Measurements from ENCODE around the gene FCGR3A.
"Not testable (repeated sequence)": the region's sequence is repeated elsewhere in the genome, so short reads cannot be mapped to it uniquely, and the experiment has no call there.

DNA sequence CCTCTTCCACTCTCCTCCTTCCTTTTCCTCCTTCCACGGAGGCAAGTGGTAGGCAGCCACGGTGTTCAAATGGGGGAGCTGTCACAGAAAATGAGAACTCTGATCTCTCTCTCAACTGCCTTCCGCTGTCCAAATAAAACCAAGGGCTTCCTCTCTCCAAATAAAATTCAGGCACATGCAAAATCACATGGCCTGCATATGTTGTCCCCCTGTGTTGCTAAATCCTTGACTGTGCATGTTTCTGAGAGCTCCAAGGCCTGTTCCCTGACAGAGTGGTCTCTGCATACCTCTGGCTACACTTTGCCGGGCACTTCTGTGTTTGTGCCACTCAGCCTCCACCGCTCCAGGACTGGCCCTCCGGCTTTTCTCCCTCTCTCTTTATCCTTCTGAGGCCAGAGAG, 39.0 kb upstream of the FCGR3A start:
- TF ChIP-seq, protein P1, sequence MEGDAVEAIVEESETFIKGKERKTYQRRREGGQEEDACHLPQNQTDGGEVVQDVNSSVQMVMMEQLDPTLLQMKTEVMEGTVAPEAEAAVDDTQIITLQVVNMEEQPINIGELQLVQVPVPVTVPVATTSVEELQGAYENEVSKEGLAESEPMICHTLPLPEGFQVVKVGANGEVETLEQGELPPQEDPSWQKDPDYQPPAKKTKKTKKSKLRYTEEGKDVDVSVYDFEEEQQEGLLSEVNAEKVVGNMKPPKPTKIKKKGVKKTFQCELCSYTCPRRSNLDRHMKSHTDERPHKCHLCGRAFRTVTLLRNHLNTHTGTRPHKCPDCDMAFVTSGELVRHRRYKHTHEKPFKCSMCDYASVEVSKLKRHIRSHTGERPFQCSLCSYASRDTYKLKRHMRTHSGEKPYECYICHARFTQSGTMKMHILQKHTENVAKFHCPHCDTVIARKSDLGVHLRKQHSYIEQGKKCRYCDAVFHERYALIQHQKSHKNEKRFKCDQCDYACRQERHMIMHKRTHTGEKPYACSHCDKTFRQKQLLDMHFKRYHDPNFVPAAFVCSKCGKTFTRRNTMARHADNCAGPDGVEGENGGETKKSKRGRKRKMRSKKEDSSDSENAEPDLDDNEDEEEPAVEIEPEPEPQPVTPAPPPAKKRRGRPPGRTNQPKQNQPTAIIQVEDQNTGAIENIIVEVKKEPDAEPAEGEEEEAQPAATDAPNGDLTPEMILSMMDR (IDR thresholded peaks at IDR 0.05), result not testable (repeated sequence)
- TF ChIP-seq POLR2A (IDR thresholded peaks at IDR 0.05), result not testable (repeated sequence)
